D721Med (cell line): ENCODE results near the gene ELMO2.

Experiments used
- DNase-seq: peaks from one replicate; pipeline ENCODE4 v3.0.0; 2011; ENCODE audit warnings: low spot score; ENCODE audit not compliant: insufficient read length
- FAIRE-seq: peaks from 2 replicates; lab custom pipeline; 2011; peaks lifted over from hg19 to GRCh38; lab: Jason Lieb, UNC
- CTCF ChIP-seq: IDR thresholded peaks from 2 replicates; pipeline ENCODE4 v1.5.1; 2012; ENCODE audit warnings: mild to moderate bottlenecking, control low read depth; ENCODE audit not compliant: insufficient read depth; ENCODE audit errors: missing control alignments

Gene ELMO2

GRCh38 chr20:46407671-46407996 lies 1.2 kb upstream of the ELMO2 start:
- no peak for TF ChIP-seq CTCF
- DNase-seq (no peak), FAIRE-seq (no peak)

- DNase-seq (no peak), FAIRE-seq (no peak)
- TF ChIP-seq CTCF, result no peak
Measured at GRCh38 chr20:46406986-46407670, 713 bp upstream of the ELMO2 start.

- no peak for TF ChIP-seq CTCF
- no peak for FAIRE-seq
- DNase-seq, result no peak
Measured at GRCh38 chr20:46402331-46402811, 4.0 kb downstream of the ELMO2 start.

GRCh38 chr20:46401478-46401860 lies 4.9 kb downstream of the ELMO2 start:
- FAIRE-seq, result no peak
- DNase-seq, result no peak
- TF ChIP-seq CTCF, result no peak

- DNase-seq (no peak), FAIRE-seq (no peak)
- no peak for TF ChIP-seq CTCF
Measured at GRCh38 chr20:46400828-46401477, 5.5 kb downstream of the ELMO2 start.

- no peak for DNase-seq
- no peak for TF ChIP-seq CTCF
- FAIRE-seq, result no peak
Measured at GRCh38 chr20:46400253-46400652, 6.2 kb downstream of the ELMO2 start.

GRCh38 chr20:46399401-46399800 lies 7.0 kb downstream of the ELMO2 start:
- FAIRE-seq (no peak), DNase-seq (no peak)
- no peak for TF ChIP-seq CTCF
